Measurements from ENCODE around the gene DDX5.
A peak's percentile ranks its signal among the peaks of the same experiment; 100 is the strongest.

Gene DDX5

DNA sequence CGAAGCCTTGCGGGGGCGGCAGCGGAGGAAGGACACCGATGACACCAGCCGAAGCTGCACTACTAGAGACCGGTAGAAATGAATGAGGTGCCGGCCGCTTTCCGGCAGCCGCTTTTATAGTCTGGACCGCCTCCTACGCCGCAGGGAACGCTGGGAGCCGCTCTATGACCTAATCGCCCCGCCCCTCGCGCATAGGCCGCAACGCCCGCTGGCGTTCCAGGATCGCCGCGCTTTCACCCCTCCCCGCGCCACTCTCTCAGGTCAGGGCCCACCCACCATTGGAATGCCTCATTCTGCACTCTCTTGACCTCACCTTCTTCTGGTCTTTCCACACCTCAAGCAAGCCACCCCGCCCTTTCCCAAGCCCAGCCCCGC lies at the start of gene DDX5:
TSS of gene DDX5 (minus strand) at position 89 of the 375 bp plus-strand sequence. CDS start 170 bp downstream, outside the sequence.
- DNase-seq (ENCODE audit: extremely low read depth in 1 of 2, low read depth in 1 of 2): peak; percentile 95 to 98

DNA sequence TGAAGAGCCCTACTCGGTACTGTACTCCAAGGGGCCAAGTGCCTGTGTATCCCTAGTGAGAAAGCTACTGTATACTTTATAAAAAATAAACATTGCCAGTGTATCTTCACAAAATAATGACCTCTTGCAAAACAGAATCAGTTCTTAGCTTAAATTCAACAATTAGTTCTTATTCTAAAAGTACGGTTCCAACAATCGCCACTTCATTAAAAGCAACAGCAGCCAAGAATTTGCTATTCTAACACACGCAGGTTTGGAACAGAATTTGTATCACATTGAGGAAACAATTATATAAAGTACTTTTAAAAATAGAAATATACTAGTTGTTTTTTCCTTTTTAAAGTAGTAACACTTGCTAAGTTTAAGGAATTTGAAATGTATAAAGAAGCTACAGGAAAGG lies 49.2 kb upstream of the DDX5 start:
- DNase-seq (ENCODE audit: extremely low read depth in 1 of 2, low read depth in 1 of 2): no peak

DNA sequence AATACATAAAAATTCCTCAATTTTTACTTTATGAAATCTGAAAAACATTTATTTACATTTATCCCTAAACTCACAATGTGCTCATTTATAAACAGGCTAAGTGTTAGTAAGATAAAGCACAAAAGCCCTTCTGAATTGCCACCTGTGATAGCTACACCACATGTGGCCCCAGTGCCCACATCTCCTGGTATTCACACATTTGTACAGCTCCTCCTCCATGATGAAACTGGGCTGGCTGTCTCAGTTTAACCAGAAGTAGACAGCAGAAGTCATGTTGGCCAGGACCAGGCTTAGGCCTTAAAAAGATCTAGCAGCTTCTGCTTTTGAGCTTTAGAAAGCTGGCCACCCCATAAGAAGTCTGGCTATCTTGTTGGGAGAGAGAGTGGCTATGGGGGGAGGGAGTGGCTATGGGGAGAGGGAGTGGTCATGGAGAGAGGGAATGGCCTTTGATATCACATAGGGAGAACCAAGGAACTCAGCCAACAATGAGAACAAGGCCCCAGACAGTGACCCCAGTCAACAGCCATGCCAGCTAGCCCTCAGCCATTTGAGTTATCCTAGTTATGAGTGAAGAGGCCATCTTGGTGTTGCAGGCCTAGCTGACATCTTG lies 48.0 kb upstream of the DDX5 start:
- DNase-seq (ENCODE audit: extremely low read depth in 1 of 2, low read depth in 1 of 2): no peak

DNA sequence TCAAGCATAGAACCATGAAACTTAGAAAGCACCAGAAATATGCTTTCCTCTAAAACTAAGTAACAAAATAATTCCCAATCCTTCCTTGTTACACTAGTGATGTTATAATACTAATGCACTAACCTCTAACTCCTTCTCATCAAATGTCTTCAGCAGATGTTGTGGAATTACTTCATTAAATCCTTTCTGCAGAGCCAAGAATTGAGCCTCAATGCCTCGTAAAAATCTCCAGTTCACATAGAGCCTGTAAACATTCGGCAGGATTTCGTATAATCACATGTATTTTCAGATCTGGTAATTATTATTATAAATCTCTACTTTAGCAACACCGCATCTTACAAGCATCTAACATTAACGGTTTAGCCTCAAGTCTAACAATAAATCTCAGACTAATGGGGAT lies 45.4 kb upstream of the DDX5 start:
- DNase-seq (ENCODE audit: extremely low read depth in 1 of 2, low read depth in 1 of 2): no peak

DNA sequence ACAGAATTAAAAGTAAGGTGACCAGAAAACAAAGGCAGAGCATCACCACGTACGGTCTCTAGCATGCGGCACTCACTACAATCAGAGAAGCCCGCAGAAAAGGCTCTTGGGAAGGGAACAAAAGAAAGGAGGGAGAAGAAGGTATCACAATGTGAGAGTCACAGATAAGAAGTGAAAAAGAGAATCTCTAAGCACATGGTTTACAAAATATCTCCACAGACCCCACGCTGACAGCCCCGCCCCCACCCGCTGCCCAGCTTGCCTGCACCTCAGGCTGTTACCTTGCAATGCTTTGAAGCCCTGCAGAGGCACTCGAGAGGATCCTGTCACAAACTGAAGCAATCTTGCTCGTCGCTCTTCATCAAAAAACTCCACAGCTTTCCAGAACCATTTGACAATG lies 41.2 kb upstream of the DDX5 start:
- DNase-seq (ENCODE audit: extremely low read depth in 1 of 2, low read depth in 1 of 2): no peak

DNA sequence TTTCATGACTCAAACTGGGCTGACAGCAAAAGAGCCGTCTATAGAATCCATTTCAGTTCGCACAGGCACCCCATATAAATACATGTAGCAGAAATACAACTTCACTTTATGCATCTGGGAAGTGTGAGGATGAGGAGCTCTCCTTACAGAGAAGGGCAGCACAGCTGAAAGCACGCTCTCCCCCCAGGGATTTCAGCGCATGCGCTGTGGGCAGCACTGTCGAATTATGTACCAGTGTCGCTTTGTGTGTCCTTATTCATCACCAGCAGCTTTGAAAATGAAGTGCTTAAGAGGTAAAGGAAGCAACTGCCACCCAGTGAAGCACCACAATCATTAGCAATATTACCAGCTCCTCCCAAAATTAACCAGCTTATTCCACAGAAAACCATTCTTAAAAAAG lies 40.6 kb upstream of the DDX5 start:
- no peak for DNase-seq (ENCODE audit: extremely low read depth in 1 of 2, low read depth in 1 of 2)

DNA sequence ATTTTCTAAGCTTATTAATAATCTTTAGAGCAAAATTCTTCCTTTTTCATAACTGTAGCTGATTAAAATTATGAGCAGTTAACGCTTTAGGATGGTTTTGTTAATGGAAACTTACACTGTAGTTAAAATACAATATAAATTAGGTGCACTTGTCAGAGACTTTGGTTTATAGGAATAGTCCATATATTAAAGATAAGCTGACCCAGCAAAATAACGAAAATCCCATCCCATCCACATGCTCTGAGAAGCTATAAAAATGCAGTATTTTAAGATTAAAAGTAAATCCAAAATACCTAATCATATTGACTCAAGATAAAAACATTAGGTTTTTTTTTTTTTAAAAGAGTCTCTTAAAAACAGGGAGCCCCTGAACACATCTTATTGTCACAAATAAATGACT lies 38.7 kb upstream of the DDX5 start:
- DNase-seq (ENCODE audit: extremely low read depth in 1 of 2, low read depth in 1 of 2): no peak

DNA sequence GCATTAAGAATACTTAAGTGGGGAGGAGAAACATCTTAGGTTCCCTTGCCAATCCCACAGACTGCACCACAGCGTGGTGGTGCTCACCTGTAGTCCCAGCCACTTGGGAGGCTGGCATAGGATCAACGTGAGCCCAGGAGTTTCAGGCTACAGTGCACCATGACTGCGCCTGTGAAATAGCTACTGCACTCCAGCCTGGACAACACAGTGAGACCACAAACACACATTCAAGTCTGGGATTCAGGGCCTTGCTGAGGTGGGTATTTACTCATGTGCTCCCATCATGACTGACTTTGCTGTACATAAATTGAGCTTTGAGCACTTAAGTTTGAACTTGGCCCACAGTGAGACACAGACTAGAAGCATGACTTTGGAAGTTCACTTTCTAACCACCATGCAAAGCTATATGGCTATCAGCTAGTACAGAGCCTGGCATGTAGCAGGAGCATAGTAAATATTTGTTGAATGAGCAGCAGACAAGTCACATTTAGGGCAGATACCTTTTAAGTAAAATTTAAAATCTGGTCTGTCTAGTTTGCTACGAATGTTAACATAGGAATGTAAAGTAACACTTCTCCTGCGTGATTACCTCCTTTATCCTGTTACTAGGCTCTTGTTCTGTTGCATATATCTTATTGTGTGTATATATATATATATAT lies 34.2 kb upstream of the DDX5 start:
- DNase-seq (ENCODE audit: extremely low read depth in 1 of 2, low read depth in 1 of 2): no peak

DNA sequence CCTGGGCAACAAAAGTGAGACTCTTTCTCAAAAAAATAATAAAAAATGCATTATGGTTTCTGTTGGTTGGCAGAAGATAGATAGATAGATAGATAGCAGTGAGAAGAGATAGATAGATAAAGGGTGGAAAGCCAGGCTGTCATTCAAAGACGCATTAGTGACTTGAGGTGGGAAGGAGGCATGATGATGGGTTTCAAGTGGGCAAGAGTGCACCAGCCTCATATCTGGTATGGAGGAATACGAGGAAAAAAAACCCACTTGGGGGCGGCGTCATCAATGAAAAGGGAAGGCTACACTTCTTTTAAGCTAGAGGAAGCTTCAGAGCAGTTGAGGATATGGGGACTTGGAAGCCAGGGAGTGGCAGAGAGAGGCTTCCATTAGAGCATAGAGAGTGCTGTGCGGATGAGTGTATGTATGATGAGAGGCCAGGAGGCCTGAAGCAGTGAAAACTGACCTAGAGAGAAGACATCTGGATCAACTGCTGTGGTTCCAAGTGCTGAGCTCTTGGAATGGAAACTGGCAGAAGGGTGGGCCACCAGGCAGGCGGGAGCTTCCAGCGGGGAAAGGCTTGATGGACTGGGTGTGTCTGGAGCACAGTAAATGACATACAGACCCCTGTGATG lies 32.5 kb upstream of the DDX5 start:
- DNase-seq (ENCODE audit: extremely low read depth in 1 of 2, low read depth in 1 of 2): no peak

DNA sequence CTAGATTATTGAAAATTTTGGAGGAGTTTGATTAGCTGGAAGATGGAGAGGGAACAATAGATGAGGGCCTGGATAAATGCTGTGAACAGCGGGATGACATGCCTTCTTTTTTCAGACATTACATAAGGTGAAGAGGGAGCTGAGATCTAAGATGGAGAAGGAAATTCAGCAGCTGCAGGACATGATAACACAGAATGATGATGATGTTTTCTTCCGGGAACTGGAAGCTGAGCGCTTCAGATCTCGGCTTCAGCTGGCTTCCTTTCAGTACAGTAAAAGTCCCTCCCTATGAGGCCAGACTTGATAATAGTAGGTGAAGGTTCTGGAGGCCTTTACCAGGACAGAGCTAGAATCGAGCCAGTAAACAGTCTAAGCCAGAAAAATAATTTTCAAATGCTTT lies 31.4 kb upstream of the DDX5 start:
- DNase-seq (ENCODE audit: extremely low read depth in 1 of 2, low read depth in 1 of 2): no peak

DNA sequence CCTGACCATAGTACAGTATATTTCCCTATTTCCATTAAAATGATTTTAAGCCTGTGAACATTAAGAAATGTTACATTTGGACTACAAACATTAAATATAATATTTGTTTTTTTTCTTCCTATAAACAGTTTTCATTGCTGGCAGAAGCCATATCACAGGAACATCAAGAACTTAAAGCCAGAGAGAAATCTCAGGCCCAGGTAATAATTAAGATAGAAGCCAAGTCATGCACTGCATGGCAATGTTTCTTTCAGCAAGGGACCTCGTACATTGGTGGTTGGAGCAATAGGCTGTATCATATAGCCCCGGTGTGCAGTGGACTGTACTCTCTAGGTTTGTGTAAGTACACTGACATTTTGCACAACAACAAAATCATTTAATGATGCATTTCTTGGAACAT lies 30.8 kb upstream of the DDX5 start:
- DNase-seq (ENCODE audit: extremely low read depth in 1 of 2, low read depth in 1 of 2): no peak

DNA sequence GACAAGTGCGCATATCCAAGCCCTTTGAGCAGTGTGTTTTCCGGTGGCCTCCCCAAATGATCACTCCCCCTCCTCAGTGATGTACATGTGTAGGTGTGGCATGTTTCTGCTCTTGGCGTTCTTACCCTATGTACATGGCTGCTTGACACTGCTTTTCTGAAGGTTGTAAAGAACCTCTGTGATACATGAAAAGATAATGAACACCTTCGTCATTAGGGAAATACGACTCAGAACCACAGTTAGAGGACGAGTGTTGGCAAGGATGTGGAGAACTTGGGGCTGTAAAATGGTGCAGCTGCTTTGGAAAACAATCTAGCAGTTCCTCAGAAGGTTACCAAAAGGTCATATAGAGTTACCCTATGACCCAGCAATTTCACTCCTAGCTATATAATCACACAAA lies 29.3 kb upstream of the DDX5 start:
- no peak for DNase-seq (ENCODE audit: extremely low read depth in 1 of 2, low read depth in 1 of 2)

DNA sequence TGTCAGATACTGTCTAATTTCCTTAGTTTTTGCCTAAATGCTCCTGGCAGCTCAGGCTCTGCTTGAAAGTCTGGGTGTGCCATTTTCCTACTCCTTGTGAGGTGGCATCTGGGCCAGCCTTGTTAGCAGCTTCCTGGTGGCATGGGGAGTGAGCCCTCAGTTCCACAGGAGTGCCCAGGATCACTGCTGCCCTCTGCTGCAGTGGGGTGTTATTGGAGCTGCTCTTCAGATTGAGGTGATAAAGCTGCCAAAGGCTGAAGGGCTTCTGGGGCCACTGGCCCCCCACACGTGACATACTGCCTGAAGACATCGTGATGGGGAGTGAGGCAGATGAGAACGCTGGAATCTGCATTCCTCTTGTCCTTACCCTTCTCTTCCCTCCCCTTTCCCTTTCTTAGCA lies 28.1 kb upstream of the DDX5 start:
- no peak for DNase-seq (ENCODE audit: extremely low read depth in 1 of 2, low read depth in 1 of 2)

DNA sequence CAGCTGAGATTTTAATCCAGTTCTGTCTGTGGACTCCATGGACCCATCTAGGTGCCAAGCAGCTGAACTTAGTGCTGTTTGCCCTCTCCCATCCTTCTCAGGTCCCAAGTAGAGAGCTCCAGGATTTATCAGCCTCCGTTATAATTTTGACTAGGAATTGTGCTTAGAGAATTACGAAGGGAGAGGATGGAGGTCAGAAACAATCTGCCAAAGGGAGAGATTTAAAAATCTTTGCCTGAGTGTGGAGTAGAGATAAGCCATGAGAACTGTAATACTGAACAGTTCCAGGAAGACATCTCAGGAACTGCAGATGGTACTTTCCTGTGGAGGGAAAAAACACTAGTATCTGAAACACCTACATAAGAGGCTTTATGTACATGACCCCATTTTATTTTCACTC lies 27.7 kb upstream of the DDX5 start:
- no peak for DNase-seq (ENCODE audit: extremely low read depth in 1 of 2, low read depth in 1 of 2)

DNA sequence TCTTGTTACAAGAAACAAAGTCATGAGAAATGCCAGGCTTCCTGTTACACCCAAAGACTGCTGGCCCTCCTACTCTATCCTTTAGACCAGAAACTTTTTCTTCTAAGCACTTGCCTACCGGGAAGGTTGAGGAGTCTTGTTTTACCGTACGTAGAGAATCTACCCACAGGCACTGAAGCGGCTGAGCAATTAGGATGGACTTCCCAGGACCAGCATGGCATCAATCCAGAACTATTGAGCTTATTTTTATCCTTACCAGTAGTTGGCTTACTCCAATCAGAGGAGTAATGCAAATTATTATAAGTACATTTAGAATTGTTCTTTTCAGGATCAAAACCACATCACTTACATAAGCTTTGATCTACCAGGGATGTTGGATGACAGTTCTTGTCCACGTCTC lies 26.3 kb upstream of the DDX5 start:
- no peak for DNase-seq (ENCODE audit: extremely low read depth in 1 of 2, low read depth in 1 of 2)

DNA sequence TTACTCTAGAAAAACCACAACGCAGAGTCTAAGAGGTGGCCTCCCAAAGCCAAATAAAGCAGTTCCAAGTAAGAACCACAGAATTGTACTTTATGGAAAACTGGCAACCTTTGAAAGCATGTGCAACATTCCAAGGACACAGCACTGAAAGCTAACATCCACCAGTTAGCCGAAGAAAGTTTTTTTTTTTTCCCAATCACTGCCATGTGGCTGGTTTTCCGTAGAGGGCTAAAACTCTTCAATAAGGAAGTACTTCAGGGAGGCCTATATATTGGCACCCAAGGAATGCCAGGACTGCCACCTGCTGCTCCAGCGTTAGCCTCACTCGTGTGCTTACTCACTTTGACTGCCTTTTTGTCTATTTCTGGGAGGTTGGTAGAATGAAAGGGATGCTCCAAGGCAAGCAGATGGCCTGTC lies 25.9 kb upstream of the DDX5 start:
- DNase-seq (ENCODE audit: extremely low read depth in 1 of 2, low read depth in 1 of 2): no peak

DNA sequence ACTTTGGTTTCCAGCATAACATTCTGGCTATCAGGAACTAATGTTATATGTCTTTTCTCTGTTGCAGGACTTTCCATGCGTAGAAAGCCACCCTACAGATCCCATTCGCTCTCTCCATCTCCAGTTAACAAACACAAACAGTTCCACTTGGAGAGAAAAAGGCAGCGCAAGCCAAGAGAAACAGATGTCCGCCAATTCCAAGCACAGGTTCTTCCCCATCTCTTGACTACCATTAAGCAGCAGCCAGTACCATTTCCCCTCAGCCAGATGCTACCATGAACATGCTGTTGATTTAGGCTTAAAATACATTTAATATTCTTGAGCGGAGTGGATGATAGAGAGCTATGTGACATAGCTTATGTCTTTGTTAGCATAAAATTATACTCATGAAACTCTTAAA lies 23.1 kb upstream of the DDX5 start:
- no peak for DNase-seq (ENCODE audit: extremely low read depth in 1 of 2, low read depth in 1 of 2)

DNA sequence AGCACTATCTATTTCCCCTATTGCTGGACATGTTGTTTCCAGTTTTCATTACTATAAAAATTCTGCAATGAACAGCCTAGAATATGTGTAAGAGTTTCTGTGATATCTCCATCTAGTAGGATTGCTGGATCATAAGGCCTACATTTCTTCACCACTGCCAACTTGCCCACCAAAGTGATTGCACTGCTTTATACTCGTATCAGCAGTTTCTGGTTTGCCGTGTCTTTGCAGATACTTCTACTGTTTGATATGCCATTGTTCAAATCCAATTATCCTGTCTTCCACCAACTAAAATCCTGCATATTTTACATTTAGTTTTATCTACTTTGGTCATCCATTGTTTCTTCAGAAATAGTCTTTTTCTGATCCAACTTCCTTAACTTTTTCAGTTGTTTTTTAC lies 21.8 kb upstream of the DDX5 start:
- no peak for DNase-seq (ENCODE audit: extremely low read depth in 1 of 2, low read depth in 1 of 2)

DNA sequence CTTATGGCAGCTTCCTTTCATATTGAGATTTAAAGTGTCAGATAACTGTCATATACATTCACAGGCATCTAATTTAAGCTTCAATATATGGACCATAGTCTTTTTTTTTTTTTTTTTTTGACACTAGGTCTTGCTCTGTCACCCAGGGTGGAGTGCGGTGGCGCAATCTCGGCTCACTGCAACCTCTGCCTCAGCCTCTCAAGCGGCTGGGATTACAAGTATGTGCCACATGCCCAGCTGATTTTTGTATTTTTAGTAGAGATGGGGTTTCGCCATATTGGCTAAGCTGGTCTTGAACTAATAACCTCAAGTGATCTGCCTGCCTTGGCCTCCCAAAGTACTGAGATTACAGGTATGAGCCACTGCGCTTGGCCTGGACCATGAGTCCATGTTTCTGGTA lies 14.3 kb upstream of the DDX5 start:
- DNase-seq (ENCODE audit: extremely low read depth in 1 of 2, low read depth in 1 of 2): no peak

DNA sequence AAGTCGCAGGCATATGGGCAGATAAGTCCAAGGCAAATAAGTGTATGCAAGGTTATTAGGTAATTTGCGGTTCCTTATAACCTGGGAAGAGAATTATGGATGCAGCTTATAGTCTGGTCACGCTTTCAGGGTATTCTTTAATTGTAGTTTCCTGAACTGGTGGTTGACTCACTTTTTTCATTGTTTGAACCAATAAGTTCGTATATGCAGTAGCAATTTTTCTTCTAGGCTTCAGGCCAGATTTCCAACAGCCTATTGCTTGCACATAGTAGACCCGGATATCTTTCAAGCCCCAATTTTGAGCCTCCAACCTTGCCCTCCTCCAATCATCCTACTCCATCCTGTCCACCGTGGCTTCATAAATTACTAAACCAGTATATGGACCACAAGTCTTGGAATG lies 13.5 kb upstream of the DDX5 start:
- no peak for DNase-seq (ENCODE audit: extremely low read depth in 1 of 2, low read depth in 1 of 2)

DNA sequence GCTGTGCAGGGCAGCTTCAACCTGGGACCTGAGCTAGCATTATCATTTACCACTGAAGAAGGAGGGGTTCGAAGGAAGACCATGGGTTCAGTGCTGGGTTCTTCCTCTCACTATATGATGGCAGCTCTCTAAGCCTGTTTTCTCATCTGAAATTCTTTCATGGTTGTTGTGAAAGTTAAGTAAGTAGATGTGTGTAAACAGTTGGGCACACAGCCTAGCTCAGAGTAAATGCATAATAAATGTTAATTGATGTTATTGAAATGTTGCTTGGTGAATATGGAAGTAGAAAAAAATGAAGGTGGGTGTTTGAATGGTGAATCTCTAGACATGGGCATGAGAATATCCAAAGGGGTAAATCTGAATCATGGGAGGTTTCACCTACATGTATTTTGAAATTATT lies 9.7 kb upstream of the DDX5 start:
- DNase-seq (ENCODE audit: extremely low read depth in 1 of 2, low read depth in 1 of 2): no peak

DNA sequence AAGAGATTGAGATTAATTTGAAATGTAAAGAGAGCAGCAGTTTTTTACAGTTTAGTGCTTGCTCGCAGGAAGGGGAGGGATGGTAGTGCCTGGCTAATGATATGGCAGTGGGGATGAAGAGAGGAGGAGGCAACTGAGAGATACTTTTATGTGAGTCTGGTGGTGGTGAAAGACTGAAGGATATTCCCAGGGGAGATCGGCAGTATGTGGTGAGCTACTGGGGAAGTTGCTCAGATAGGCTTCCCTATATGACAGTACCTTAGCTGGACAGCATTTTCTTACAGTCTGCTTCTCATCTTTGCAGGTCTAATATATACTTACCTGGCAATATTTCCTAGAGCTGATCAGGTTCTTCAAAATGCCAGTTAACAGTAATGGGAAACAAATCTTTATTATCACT lies 9.3 kb upstream of the DDX5 start:
- DNase-seq (ENCODE audit: extremely low read depth in 1 of 2, low read depth in 1 of 2): no peak

DNA sequence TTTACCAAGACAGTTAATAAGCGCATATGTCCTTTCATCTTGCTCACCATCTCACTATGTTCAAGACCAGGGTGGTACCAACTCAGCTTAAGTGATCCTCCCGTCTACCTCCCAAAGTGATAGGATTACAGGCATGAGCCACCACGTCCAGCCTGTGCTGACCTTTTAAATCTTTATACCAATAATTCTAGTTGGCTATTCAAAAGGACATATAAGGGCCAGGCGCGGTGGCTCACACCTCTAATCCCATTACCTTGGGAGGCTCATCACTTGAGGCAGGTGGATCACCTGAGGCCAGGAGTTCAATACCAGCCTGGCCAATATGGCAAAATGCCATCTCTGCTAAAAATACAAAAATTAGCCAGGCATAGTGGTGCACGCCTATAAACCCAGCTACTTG lies 3.1 kb upstream of the DDX5 start:
- DNase-seq (ENCODE audit: extremely low read depth in 1 of 2, low read depth in 1 of 2): no peak

Data from activated CD8-positive, alpha-beta memory T cell treated with anti-CD3 and anti-CD28 coated beads for 1 hour (primary cell).